GM21529 (cell line): ENCODE measurements around the gene CAMK1D.
"Not testable (repeated sequence)": the region's sequence is repeated elsewhere in the genome, so short reads cannot be mapped to it uniquely, and the experiment has no call there.

Experiments
- ATAC-seq: cut with Tn5 transposase; IDR thresholded peaks from one replicate; pipeline ENCODE4 v1.9.1; 2021; ENCODE audit not compliant: unreplicated experiment

The CAMK1D gene

GRCh38 chr10:12348870-12349628 is at the start of gene CAMK1D:
TSS of gene CAMK1D (plus strand) at chr10:12349547.
- peak; percentile 51 for ATAC-seq

GRCh38 chr10:12301036-12301435 is 48.3 kb upstream of the CAMK1D start:
- not testable (repeated sequence) for ATAC-seq

- no peak for ATAC-seq
These were observed 41.3 kb upstream of the CAMK1D start for GRCh38 chr10:12308057-12308456.

- no peak for ATAC-seq
These were observed 40.5 kb upstream of the CAMK1D start for GRCh38 chr10:12308736-12309375.

GRCh38 chr10:12309783-12310182 is 39.6 kb upstream of the CAMK1D start:
- not testable (repeated sequence) for ATAC-seq

- ATAC-seq, result no peak
These were observed 34.5 kb upstream of the CAMK1D start for GRCh38 chr10:12314836-12315235.

GRCh38 chr10:12319076-12319475 is 30.3 kb upstream of the CAMK1D start:
- ATAC-seq, result no peak

- ATAC-seq, result no peak
These were observed 28.5 kb upstream of the CAMK1D start for GRCh38 chr10:12320892-12321291.

- no peak for ATAC-seq
These were observed 27.7 kb upstream of the CAMK1D start for GRCh38 chr10:12321641-12322040.

- no peak for ATAC-seq
These were observed 26.7 kb upstream of the CAMK1D start for GRCh38 chr10:12322583-12323131.

- no peak for ATAC-seq
These were observed 24.8 kb upstream of the CAMK1D start for GRCh38 chr10:12324530-12324929.

GRCh38 chr10:12327074-12327473 is 22.3 kb upstream of the CAMK1D start:
- ATAC-seq, result no peak

- ATAC-seq, result no peak
These were observed 21.9 kb upstream of the CAMK1D start for GRCh38 chr10:12327476-12327875.

- not testable (repeated sequence) for ATAC-seq
These were observed 21.0 kb upstream of the CAMK1D start for GRCh38 chr10:12328312-12328711.

- no peak for ATAC-seq
These were observed 16.6 kb upstream of the CAMK1D start for GRCh38 chr10:12332572-12333379.

GRCh38 chr10:12333380-12334185 is 15.8 kb upstream of the CAMK1D start:
- ATAC-seq, result peak; percentile 78

GRCh38 chr10:12334186-12334530 is 15.2 kb upstream of the CAMK1D start:
- ATAC-seq, result no peak

GRCh38 chr10:12335169-12335568 is 14.2 kb upstream of the CAMK1D start:
- ATAC-seq, result not testable (repeated sequence)

GRCh38 chr10:12337453-12338372 is 11.6 kb upstream of the CAMK1D start:
- ATAC-seq, result no peak

- ATAC-seq, result no peak
These were observed 10.4 kb upstream of the CAMK1D start for GRCh38 chr10:12338981-12339380.
